Measurements from ENCODE around the gene CCM2. TPM values are rescaled to one million over a fixed set of nuclear protein-coding genes. Genes with fewer than 3 reads are reported as not detected.
A peak's percentile ranks its signal among the peaks of the same experiment; 100 is the strongest.
"Not testable (repeated sequence)": the region's sequence is repeated elsewhere in the genome, so short reads cannot be mapped to it uniquely, and the experiment has no call there.

Gene CCM2
- total RNA-seq, 2 experiments from 2014 or later: 99.6 to 99.9 TPM

- no peaks in the 10 kb centered on the region for H3K27me3 Mint-ChIP-seq (ENCODE audit: low read depth)
- POLR2A ChIA-PET: interaction anchor here (1.5 kb wide), 1 partner anchor 15 kb away, joined by 5 read pairs; no protein-coding TSS in a partner anchor
- CTCF ChIA-PET: interaction anchor here (0.8 to 1.5 kb wide), 2 partner anchors 12 to 156 kb away, joined by 3 to 5 read pairs; no protein-coding TSS in a partner anchor
- DNase-seq (no peak), ATAC-seq (no peak)
- H3K4me3 Mint-ChIP-seq: no peak overlapping the region
- H3K36me3 Mint-ChIP-seq (ENCODE audit: low read depth): peaks cover 57% of the 10 kb centered on the region
- no peak overlapping the region for H3K27ac Mint-ChIP-seq
- no peaks in the 10 kb centered on the region for H3K9me3 Mint-ChIP-seq (ENCODE audit: insufficient read depth)
- H3K4me1 Mint-ChIP-seq (ENCODE audit: low read depth): peaks cover 26% of the 10 kb centered on the region
Observed at GRCh38 chr7:45013465-45013967, 13.5 kb downstream of the CCM2 start.

GRCh38 chr7:45015313-45015712 lies 15.3 kb downstream of the CCM2 start:
- no peak overlapping the region for H3K27ac Mint-ChIP-seq
- POLR2A ChIA-PET: interaction anchor here (0.6 to 1.2 kb wide), 6 partner anchors 12 to 88 kb away, joined by 3 to 5 read pairs (median 4); no protein-coding TSS in a partner anchor
- CTCF ChIA-PET: interaction anchor here (1.2 kb wide), 2 partner anchors 12 to 28 kb away, joined by 3 to 6 read pairs; no protein-coding TSS in a partner anchor

DNA sequence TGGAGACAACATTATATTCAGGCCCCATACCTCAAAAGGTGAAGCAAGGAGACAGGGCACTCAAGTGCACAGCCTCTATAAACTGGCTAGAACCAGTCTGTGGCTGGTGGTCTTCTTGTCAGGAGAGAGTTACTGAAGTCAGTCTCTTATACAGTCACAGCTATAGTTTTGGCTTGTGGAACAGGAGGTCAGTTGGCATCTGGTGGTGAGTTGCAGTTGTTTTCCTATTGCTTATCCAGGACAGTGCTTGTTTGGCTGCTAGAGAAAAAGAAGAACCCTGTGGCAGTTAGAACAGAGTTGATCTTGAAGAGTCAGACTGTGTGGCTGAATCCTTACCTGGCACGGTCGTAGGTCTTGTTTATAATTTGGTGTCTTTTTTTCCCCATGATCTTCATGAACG lies 17.3 kb downstream of the CCM2 start:
- Mint-ChIP-seq H3K27ac (no peak overlapping the region), H3K4me1 (ENCODE audit: low read depth) (peaks cover 23% of the 10 kb centered on the region), H3K36me3 (ENCODE audit: low read depth) (peaks cover 44% of the 10 kb centered on the region), H3K9me3 (ENCODE audit: insufficient read depth) (no peaks in the 10 kb centered on the region), H3K27me3 (ENCODE audit: low read depth) (no peaks in the 10 kb centered on the region), H3K4me3 (no peak overlapping the region)
- CTCF ChIA-PET: no interaction called here
- ATAC-seq: no peak
- DNase-seq: no peak
- POLR2A ChIA-PET: no interaction called here

More at GRCh38 chr7:45015313-45015712, 15.3 kb downstream of the CCM2 start:
- no peaks in the 10 kb centered on the region for H3K27me3 Mint-ChIP-seq (ENCODE audit: low read depth)
- ATAC-seq (no peak), DNase-seq (no peak)
- no peak overlapping the region for H3K4me3 Mint-ChIP-seq
- no peaks in the 10 kb centered on the region for H3K9me3 Mint-ChIP-seq (ENCODE audit: insufficient read depth)
- H3K36me3 Mint-ChIP-seq (ENCODE audit: low read depth): peaks cover 50% of the 10 kb centered on the region
- peaks cover 14% of the 10 kb centered on the region for H3K4me1 Mint-ChIP-seq (ENCODE audit: low read depth)

GRCh38 chr7:45020915-45021314 lies 20.9 kb downstream of the CCM2 start:
- no peak for ATAC-seq
- Mint-ChIP-seq H3K4me1 (ENCODE audit: low read depth) (peaks cover 37% of the 10 kb centered on the region), H3K27ac (peak overlapping the region; percentile 26), H3K27me3 (ENCODE audit: low read depth) (no peaks in the 10 kb centered on the region), H3K4me3 (no peak overlapping the region), H3K36me3 (ENCODE audit: low read depth) (peaks cover 44% of the 10 kb centered on the region), H3K9me3 (ENCODE audit: insufficient read depth) (no peaks in the 10 kb centered on the region)
- no peak for DNase-seq
- ChIA-PET CTCF (interaction anchor here (1.9 to 2.7 kb wide), 2 partner anchors 21 to 47 kb away, joined by 6 to 7 read pairs; partner anchors contain the start of gene CCM2), POLR2A (interaction anchor here (0.6 to 1.5 kb wide), 2 partner anchors 136 to 939 kb away, joined by 3 to 6 read pairs; partner anchors contain the start of gene PURB)

DNA sequence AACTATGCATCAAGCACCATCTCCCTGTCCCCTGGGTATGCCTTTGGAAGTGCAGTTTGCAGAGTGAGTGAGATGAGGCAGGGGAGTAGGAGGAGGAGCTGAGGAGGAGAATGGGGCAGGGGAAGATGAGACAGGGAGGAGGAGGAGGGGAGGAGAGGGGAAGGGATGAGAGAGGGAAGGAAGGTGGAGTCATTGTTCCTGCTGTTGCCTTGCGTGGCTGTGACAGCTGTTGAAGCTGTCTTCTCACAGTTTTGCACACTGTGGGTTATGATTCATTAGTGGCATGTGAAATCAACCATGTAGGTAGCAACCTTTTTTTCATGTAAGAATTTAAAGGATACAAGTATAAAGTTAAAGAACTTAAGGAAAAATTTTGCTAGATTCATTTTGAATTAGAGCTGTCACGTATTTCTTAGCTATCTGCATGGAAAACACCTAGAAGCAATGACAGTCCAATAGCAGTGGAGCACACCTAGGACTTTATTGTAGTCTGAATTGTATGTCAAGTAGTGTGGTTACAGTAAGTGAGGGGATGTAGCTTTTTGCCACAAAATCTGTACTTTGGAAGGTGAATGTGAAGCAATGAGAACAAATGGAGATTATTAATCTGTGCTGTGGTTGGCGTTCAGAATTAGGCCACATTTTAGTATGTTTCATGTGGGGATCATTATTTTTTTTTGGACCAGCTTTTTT lies 21.7 kb downstream of the CCM2 start:
- POLR2A ChIA-PET: interaction anchor here (0.7 to 1.2 kb wide), 3 partner anchors 20 to 457 kb away, joined by 3 to 10 read pairs (median 3); no protein-coding TSS in a partner anchor
- peak overlapping the region; percentile 64 for H3K27ac Mint-ChIP-seq
- no peak overlapping the region for H3K4me3 Mint-ChIP-seq

GRCh38 chr7:45024126-45024744 lies 24.2 kb downstream of the CCM2 start:
- H3K4me1 Mint-ChIP-seq (ENCODE audit: low read depth): peaks cover 60% of the 10 kb centered on the region
- no peak overlapping the region for H3K4me3 Mint-ChIP-seq
- ChIA-PET POLR2A (no interaction called here), CTCF (interaction anchor here (1.1 kb wide), 1 partner anchor 45 kb away, joined by 4 read pairs; no protein-coding TSS in a partner anchor)
- H3K27ac Mint-ChIP-seq: peak overlapping the region; percentile 44
- ATAC-seq (no peak), DNase-seq (no peak)
- no peaks in the 10 kb centered on the region for H3K9me3 Mint-ChIP-seq (ENCODE audit: insufficient read depth)
- H3K27me3 Mint-ChIP-seq (ENCODE audit: low read depth): no peaks in the 10 kb centered on the region
- H3K36me3 Mint-ChIP-seq (ENCODE audit: low read depth): peaks cover 60% of the 10 kb centered on the region

More for the DNA sequence above, 21.7 kb downstream of the CCM2 start:
- H3K27me3 Mint-ChIP-seq (ENCODE audit: low read depth): no peaks in the 10 kb centered on the region
- H3K4me1 Mint-ChIP-seq (ENCODE audit: low read depth): peaks cover 42% of the 10 kb centered on the region
- DNase-seq (no peak), ATAC-seq (peak; percentile 75)
- H3K9me3 Mint-ChIP-seq (ENCODE audit: insufficient read depth): no peaks in the 10 kb centered on the region
- CTCF ChIA-PET: interaction anchor here (1.9 to 2.7 kb wide), 2 partner anchors 22 to 48 kb away, joined by 6 to 7 read pairs; partner anchors contain the start of gene CCM2
- H3K36me3 Mint-ChIP-seq (ENCODE audit: low read depth): peaks cover 44% of the 10 kb centered on the region

- Mint-ChIP-seq H3K36me3 (ENCODE audit: low read depth) (peaks cover 69% of the 10 kb centered on the region), H3K4me1 (ENCODE audit: low read depth) (peaks cover 71% of the 10 kb centered on the region)
- CTCF ChIA-PET: interaction anchor here (1.2 kb wide), 1 partner anchor 52 kb away, joined by 10 read pairs; no protein-coding TSS in a partner anchor
- POLR2A ChIA-PET: interaction anchor here (0.6 to 1.6 kb wide), 5 partner anchors 11 to 48 kb away, joined by 3 read pairs; no protein-coding TSS in a partner anchor
- H3K27ac Mint-ChIP-seq; H3K27me3 Mint-ChIP-seq (ENCODE audit: low read depth); DNase-seq; ATAC-seq; H3K4me3 Mint-ChIP-seq; H3K9me3 Mint-ChIP-seq (ENCODE audit: insufficient read depth): not testable (repeated sequence)
Observed at GRCh38 chr7:45025473-45025872, 25.5 kb downstream of the CCM2 start.

DNA sequence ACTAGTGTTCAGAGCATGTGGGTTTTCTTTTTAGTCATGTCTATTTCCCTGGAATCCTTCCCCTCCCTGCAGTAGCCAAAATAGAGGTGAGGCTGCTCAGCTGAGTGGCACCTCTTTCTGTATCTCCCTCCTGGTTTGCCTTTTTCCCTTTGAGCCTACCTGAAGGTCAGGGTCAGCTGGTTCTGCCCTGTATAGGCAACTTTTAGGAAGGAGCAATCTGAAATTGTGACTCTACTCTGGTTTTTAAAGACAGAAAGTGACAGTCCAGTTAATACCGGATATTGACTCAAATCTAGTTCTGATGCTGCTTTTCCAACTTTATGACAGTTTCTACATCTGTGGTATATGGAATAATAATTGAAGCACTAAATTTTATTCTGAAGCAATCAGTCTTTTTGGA lies 26.0 kb downstream of the CCM2 start:
- Mint-ChIP-seq H3K27me3 (ENCODE audit: low read depth) (no peaks in the 10 kb centered on the region), H3K4me3 (peak overlapping the region; percentile 16), H3K36me3 (ENCODE audit: low read depth) (peaks cover 69% of the 10 kb centered on the region), H3K9me3 (ENCODE audit: insufficient read depth) (no peaks in the 10 kb centered on the region), H3K4me1 (ENCODE audit: low read depth) (peaks cover 67% of the 10 kb centered on the region), H3K27ac (peak overlapping the region; percentile 53)
- DNase-seq (no peak), ATAC-seq (no peak)
- ChIA-PET CTCF (interaction anchor here (1.2 kb wide), 1 partner anchor 53 kb away, joined by 10 read pairs; no protein-coding TSS in a partner anchor), POLR2A (interaction anchor here (0.9 to 3.3 kb wide), 5 partner anchors 10 to 85 kb away, joined by 3 to 19 read pairs (median 3); partner anchors contain the start of gene TBRG4)

DNA sequence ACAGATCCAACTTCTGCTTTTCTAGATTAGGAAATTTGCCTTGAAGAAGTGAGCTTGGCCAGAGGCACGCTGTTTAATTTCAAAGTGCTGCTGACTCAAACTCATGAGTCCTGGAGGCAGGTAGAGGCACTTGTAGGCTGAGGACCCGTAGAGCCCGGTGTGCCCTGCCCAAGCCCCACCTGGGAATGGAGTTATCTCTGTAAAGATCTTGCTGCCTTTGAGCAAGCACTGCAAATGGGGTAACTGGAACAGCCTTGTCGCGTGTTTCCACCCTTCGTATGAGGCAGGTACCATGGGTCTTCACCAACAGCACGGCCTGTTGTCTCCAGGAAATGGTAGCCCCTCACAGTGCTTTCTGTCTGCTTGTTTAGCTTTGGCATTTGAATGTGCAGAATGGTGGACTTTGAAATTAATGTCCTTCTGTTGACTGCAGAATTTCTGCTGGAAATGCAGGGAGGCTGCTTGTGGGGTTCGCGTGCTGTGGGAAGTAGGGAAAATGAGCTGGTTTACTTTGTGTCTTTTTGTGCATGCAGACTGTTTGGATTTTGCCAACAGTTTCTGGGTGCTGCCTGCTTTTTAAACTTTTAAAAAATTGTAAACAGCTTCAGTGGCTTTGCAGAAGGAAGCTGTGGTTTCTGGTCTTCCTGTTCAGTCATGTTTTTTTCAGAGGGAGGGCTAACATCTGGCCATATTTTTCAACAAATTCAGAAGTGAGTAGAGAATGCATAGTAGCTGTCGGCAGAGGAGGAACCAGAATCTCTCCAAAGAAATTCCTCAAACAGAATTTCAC lies 27.2 kb downstream of the CCM2 start:
- Mint-ChIP-seq H3K9me3 (ENCODE audit: insufficient read depth) (no peaks in the 10 kb centered on the region), H3K27me3 (ENCODE audit: low read depth) (no peaks in the 10 kb centered on the region), H3K4me1 (ENCODE audit: low read depth) (peaks cover 67% of the 10 kb centered on the region), H3K27ac (peak overlapping the region; percentile 84), H3K36me3 (ENCODE audit: low read depth) (peaks cover 72% of the 10 kb centered on the region), H3K4me3 (peak overlapping the region; percentile 80)
- ChIA-PET POLR2A (interaction anchor here (0.7 to 3.9 kb wide), 21 partner anchors 9 to 179 kb away, joined by 3 to 125 read pairs (median 6); partner anchors contain the start of genes H2AZ2, MYO1G, PURB and TBRG4), CTCF (interaction anchor here (0.9 to 6.0 kb wide), 10 partner anchors 9 to 108 kb away, joined by 3 to 45 read pairs (median 7); partner anchors contain the start of genes CCM2 and MYO1G)
- DNase-seq (peak; percentile 56), ATAC-seq (peak; percentile 57)

DNA sequence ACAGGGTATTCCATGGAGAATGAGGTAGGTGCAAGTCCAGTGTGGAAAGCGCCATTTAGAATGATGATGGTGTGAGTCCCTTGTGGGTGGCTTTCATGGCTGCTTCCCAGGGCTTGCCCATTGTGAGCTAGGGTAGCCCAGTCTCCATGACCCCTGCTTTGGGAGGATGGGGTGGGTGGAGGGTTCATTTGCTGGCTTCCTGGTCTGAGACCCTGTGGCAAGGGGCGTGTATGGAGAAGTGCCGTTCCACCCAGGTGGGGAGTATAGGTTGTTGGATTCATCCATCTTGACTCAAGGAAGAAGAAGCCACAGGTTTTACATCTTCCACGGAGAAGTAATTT lies 27.7 kb downstream of the CCM2 start:
- peak; percentile 31 for ATAC-seq
- Mint-ChIP-seq H3K9me3 (ENCODE audit: insufficient read depth) (no peaks in the 10 kb centered on the region), H3K36me3 (ENCODE audit: low read depth) (peaks cover 75% of the 10 kb centered on the region), H3K4me3 (peak overlapping the region; percentile 80), H3K4me1 (ENCODE audit: low read depth) (peaks cover 73% of the 10 kb centered on the region), H3K27me3 (ENCODE audit: low read depth) (no peaks in the 10 kb centered on the region), H3K27ac (peak overlapping the region; percentile 84)
- ChIA-PET POLR2A (interaction anchor here (0.7 to 3.9 kb wide), 22 partner anchors 8 to 180 kb away, joined by 3 to 125 read pairs (median 6); partner anchors contain the start of genes H2AZ2, MYO1G, PURB and TBRG4), CTCF (interaction anchor here (0.9 to 6.0 kb wide), 10 partner anchors 9 to 108 kb away, joined by 3 to 45 read pairs (median 7); partner anchors contain the start of genes CCM2 and MYO1G)
- DNase-seq: peak; percentile 31

Measured in activated CD8-positive, alpha-beta T cell treated with anti-CD3 and anti-CD28 coated beads, Interleukin-2, amount 10 ng/mL, durations not matched to agents 7 days and 5 days (primary cell).